HepG2 (cell line): ENCODE measurements around the gene CSTF1.

ENCODE experiments used
- HDAC2 ChIP-seq: sonication (generic); formaldehyde crosslinking; IDR thresholded peaks from 2 replicates; pipeline ENCODE4 v1.4.0; 2020; ENCODE audit warnings: missing genetic modification reagents
- HDAC6 ChIP-seq: fragments of 200-600 bp; sonication (generic); IDR thresholded peaks from 2 replicates; pipeline ENCODE4 v1.7.0; 2017; ENCODE audit warnings: mild to moderate bottlenecking, antibody characterized with exemption, low read length, low read depth
- NBN ChIP-seq: fragments of 450-650 bp; conservative IDR thresholded peaks from 2 replicates; pipeline ENCODE4 v1.6.1; 2017
- POLR2A ChIP-seq, 2 experiments: IDR thresholded peaks; 2 replicates each; pipeline ENCODE4 v1.6.1; 2011; ENCODE audit warnings: low read depth in 2 of 2, low read length in 2 of 2, mild to moderate bottlenecking in 1 of 2, moderate library complexity in 1 of 2; ENCODE audit not compliant: insufficient read depth in 1 of 2
- SMC3 ChIP-seq: IDR thresholded peaks from 2 replicates; pipeline ENCODE4 v1.6.1; 2011; ENCODE audit warnings: low read length, improper control_type of control experiment
- TCF7 ChIP-seq: sonication (generic); IDR thresholded peaks from 2 replicates; pipeline ENCODE4 v1.6.1; 2016; ENCODE audit warnings: antibody characterized with exemption, low read depth
- ZBTB20 ChIP-seq: sonication (generic); formaldehyde crosslinking; IDR thresholded peaks from 2 replicates; pipeline ENCODE4 v1.8.1; 2023; ENCODE audit warnings: missing genetic modification reagents, low read depth, mild to moderate bottlenecking, borderline replicate concordance
- ZNF776 ChIP-seq: sonication (generic); formaldehyde crosslinking; IDR thresholded peaks from 2 replicates; pipeline ENCODE4 v1.4.0; 2020; ENCODE audit warnings: mild to moderate bottlenecking, missing genetic modification reagents
- ZNF790 ChIP-seq: sonication (generic); formaldehyde crosslinking; IDR thresholded peaks from 2 replicates; pipeline ENCODE4 v1.8.0; 2022; ENCODE audit warnings: missing genetic modification reagents, mild to moderate bottlenecking, borderline replicate concordance
- TF ChIP-seq, protein P1 (sequence below): sonication (generic); formaldehyde crosslinking; IDR thresholded peaks from 2 replicates; pipeline ENCODE4 v1.5.0; 2020; ENCODE audit warnings: mild to moderate bottlenecking, missing genetic modification reagents, moderate library complexity
- TF ChIP-seq, protein P2 (sequence below): sonication (generic); formaldehyde crosslinking; IDR thresholded peaks from 2 replicates; pipeline ENCODE4 v1.5.0; 2020; ENCODE audit warnings: missing genetic modification reagents
- TF ChIP-seq, protein P3 (sequence below): sonication (generic); formaldehyde crosslinking; IDR thresholded peaks from 2 replicates; pipeline ENCODE4 v1.4.0; 2020; ENCODE audit warnings: missing genetic modification reagents
- TF ChIP-seq, protein P4 (sequence below): sonication (generic); formaldehyde crosslinking; IDR thresholded peaks from 2 replicates; pipeline ENCODE4 v1.5.1; 2020; ENCODE audit warnings: missing genetic modification reagents, mild to moderate bottlenecking, borderline replicate concordance

DNA sequence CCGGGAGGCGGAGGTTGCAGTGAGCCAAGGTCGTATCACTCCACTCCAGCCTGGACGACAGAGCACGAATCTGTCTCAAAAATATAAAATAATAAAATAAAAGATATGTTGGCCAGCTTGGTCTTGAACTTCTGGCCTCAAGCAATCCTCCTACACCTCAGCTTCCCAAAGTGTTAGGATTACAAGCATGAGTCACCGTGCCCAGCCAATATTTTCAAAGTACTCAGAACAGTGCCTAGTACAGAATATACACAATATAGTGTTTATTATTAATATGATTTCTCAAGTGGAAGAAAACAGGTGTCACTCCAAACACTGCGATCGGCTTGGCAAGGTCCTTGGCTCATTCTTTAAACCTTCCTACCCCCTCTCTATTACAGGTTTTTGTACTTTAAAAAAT lies 30.5 kb upstream of the CSTF1 start:
- TF ChIP-seq, protein P1, sequence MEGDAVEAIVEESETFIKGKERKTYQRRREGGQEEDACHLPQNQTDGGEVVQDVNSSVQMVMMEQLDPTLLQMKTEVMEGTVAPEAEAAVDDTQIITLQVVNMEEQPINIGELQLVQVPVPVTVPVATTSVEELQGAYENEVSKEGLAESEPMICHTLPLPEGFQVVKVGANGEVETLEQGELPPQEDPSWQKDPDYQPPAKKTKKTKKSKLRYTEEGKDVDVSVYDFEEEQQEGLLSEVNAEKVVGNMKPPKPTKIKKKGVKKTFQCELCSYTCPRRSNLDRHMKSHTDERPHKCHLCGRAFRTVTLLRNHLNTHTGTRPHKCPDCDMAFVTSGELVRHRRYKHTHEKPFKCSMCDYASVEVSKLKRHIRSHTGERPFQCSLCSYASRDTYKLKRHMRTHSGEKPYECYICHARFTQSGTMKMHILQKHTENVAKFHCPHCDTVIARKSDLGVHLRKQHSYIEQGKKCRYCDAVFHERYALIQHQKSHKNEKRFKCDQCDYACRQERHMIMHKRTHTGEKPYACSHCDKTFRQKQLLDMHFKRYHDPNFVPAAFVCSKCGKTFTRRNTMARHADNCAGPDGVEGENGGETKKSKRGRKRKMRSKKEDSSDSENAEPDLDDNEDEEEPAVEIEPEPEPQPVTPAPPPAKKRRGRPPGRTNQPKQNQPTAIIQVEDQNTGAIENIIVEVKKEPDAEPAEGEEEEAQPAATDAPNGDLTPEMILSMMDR = no peak
- TF ChIP-seq TCF7 = no peak
- no peak for TF ChIP-seq ZNF776 (CRISPR knock-in tag)
- TF ChIP-seq, protein P2, sequence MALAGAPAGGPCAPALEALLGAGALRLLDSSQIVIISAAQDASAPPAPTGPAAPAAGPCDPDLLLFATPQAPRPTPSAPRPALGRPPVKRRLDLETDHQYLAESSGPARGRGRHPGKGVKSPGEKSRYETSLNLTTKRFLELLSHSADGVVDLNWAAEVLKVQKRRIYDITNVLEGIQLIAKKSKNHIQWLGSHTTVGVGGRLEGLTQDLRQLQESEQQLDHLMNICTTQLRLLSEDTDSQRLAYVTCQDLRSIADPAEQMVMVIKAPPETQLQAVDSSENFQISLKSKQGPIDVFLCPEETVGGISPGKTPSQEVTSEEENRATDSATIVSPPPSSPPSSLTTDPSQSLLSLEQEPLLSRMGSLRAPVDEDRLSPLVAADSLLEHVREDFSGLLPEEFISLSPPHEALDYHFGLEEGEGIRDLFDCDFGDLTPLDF (CRISPR knock-in tag) = no peak
- TF ChIP-seq, protein P3, sequence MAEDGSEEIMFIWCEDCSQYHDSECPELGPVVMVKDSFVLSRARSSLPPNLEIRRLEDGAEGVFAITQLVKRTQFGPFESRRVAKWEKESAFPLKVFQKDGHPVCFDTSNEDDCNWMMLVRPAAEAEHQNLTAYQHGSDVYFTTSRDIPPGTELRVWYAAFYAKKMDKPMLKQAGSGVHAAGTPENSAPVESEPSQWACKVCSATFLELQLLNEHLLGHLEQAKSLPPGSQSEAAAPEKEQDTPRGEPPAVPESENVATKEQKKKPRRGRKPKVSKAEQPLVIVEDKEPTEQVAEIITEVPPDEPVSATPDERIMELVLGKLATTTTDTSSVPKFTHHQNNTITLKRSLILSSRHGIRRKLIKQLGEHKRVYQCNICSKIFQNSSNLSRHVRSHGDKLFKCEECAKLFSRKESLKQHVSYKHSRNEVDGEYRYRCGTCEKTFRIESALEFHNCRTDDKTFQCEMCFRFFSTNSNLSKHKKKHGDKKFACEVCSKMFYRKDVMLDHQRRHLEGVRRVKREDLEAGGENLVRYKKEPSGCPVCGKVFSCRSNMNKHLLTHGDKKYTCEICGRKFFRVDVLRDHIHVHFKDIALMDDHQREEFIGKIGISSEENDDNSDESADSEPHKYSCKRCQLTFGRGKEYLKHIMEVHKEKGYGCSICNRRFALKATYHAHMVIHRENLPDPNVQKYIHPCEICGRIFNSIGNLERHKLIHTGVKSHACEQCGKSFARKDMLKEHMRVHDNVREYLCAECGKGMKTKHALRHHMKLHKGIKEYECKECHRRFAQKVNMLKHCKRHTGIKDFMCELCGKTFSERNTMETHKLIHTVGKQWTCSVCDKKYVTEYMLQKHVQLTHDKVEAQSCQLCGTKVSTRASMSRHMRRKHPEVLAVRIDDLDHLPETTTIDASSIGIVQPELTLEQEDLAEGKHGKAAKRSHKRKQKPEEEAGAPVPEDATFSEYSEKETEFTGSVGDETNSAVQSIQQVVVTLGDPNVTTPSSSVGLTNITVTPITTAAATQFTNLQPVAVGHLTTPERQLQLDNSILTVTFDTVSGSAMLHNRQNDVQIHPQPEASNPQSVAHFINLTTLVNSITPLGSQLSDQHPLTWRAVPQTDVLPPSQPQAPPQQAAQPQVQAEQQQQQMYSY (CRISPR knock-in tag) = no peak
- no peak for TF ChIP-seq SMC3
- no peak for TF ChIP-seq HDAC2
- no peak for TF ChIP-seq ZBTB20 (CRISPR knock-in tag)
- no peak for TF ChIP-seq NBN
- TF ChIP-seq HDAC6 = no peak
- TF ChIP-seq POLR2A (IDR thresholded peaks at IDR 0.05; ENCODE audit: insufficient read depth in 1 of 2, low read depth in 2 of 2, low read length in 2 of 2) = no peak
- no peak for TF ChIP-seq ZNF790 (CRISPR knock-in tag)
- TF ChIP-seq, protein P4, sequence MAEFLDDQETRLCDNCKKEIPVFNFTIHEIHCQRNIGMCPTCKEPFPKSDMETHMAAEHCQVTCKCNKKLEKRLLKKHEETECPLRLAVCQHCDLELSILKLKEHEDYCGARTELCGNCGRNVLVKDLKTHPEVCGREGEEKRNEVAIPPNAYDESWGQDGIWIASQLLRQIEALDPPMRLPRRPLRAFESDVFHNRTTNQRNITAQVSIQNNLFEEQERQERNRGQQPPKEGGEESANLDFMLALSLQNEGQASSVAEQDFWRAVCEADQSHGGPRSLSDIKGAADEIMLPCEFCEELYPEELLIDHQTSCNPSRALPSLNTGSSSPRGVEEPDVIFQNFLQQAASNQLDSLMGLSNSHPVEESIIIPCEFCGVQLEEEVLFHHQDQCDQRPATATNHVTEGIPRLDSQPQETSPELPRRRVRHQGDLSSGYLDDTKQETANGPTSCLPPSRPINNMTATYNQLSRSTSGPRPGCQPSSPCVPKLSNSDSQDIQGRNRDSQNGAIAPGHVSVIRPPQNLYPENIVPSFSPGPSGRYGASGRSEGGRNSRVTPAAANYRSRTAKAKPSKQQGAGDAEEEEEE (CRISPR knock-in tag) = no peak
